Measurements from ENCODE around the gene DMXL2. TPM values are rescaled to one million over a fixed set of nuclear protein-coding genes. Genes with fewer than 3 reads are reported as not detected.
"Not testable (repeated sequence)": the region's sequence is repeated elsewhere in the genome, so short reads cannot be mapped to it uniquely, and the experiment has no call there.

Gene DMXL2, protein sequence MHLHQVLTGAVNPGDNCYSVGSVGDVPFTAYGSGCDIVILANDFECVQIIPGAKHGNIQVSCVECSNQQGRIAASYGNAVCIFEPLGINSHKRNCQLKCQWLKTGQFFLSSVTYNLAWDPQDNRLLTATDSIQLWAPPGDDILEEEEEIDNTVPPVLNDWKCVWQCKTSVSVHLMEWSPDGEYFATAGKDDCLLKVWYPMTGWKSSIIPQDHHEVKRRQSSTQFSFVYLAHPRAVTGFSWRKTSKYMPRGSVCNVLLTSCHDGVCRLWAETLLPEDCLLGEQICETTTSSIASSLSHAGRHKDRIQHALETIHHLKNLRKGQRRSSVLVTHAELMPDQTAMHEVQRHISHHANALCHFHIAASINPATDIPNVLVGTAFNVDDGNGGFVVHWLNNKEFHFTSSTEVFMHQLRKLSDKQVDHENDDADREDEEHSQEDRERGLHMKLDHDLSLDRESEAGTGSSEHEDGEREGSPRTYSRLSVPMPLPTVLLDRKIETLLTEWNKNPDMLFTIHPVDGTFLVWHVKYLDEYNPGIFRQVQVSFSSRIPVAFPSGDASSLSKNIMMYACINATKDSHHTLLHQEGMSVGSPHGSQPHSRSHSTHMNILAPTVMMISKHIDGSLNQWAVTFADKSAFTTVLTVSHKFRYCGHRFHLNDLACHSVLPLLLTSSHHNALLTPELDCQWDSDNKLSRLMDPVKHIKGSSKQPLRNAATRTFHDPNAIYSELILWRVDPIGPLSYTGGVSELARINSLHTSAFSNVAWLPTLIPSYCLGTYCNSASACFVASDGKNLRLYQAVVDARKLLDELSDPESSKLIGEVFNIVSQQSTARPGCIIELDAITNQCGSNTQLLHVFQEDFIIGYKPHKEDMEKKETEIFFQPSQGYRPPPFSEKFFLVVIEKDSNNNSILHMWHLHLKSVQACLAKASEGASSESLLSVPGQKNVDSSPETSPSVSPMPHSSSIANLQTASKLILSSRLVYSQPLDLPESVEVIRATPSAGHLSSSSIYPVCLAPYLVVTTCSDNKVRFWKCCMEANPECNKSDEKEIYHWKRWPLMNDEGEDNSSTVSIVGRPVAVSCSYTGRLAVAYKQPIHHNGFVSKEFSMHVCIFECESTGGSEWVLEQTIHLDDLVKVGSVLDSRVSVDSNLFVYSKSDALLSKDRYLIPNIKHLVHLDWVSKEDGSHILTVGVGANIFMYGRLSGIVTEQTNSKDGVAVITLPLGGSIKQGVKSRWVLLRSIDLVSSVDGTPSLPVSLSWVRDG (N-terminal part only)
- under 1 TPM in 2 of 3 donors, not detected in 1; 0.06 to 0.47 TPM for polyA plus RNA-seq

- H3K27ac Mint-ChIP-seq: peak within 1 kb of the TSS in 2 of 6 donors; percentile 51 to 55
- peaks cover 2 to 17% (median 9%) of the 10 kb centered on the region in 3 donors for H3K27me3 Mint-ChIP-seq (ENCODE audit: low read depth in 3 of 3)
- H3K9me3 Mint-ChIP-seq: no peaks in the 10 kb centered on the region
- peak; percentile 39 to 59 (median 50) for DNase-seq
- H3K36me3 Mint-ChIP-seq: no peaks in the 10 kb centered on the region
- H3K4me1 Mint-ChIP-seq: peaks cover 11 to 19% of the 10 kb centered on the region in 2 donors
- peak within 1 kb of the TSS; percentile 61 to 90 (median 84) for H3K4me3 Mint-ChIP-seq
Measured at GRCh38 chr15:51622604-51623370, at the start of gene DMXL2. Gene DMXL2 (minus strand): TSS chr15:51622771. CDS start chr15:51622545, 226 bp downstream.

- Mint-ChIP-seq H3K9me3 (no peaks in the 10 kb centered on the region), H3K4me1 (no peaks in the 10 kb centered on the region), H3K27me3 (ENCODE audit: low read depth in 3 of 3) (peaks cover 2 to 8% (median 3%) of the 10 kb centered on the region in 3 donors), H3K27ac (no peak overlapping the region), H3K36me3 (no peaks in the 10 kb centered on the region), H3K4me3 (no peak overlapping the region)
- DNase-seq: no peak
Measured at GRCh38 chr15:51672155-51672687, 49.6 kb upstream of the DMXL2 start.

GRCh38 chr15:51669381-51669780 lies 46.8 kb upstream of the DMXL2 start:
- H3K9me3 Mint-ChIP-seq: no peaks in the 10 kb centered on the region
- H3K27me3 Mint-ChIP-seq (ENCODE audit: low read depth in 3 of 3): peaks cover 0 to 8% (median 5%) of the 10 kb centered on the region in 3 donors
- no peak overlapping the region for H3K27ac Mint-ChIP-seq
- no peaks in the 10 kb centered on the region for H3K4me1 Mint-ChIP-seq
- no peaks in the 10 kb centered on the region for H3K36me3 Mint-ChIP-seq
- H3K4me3 Mint-ChIP-seq: no peak overlapping the region
- no peak for DNase-seq

- Mint-ChIP-seq H3K9me3 (no peaks in the 10 kb centered on the region), H3K27ac (no peak overlapping the region), H3K4me3 (no peak overlapping the region), H3K36me3 (no peaks in the 10 kb centered on the region), H3K27me3 (ENCODE audit: low read depth in 3 of 3) (peaks cover 0 to 9% (median 5%) of the 10 kb centered on the region in 3 donors), H3K4me1 (no peaks in the 10 kb centered on the region)
- no peak for DNase-seq
Measured at GRCh38 chr15:51668446-51668845, 45.9 kb upstream of the DMXL2 start.

DNA sequence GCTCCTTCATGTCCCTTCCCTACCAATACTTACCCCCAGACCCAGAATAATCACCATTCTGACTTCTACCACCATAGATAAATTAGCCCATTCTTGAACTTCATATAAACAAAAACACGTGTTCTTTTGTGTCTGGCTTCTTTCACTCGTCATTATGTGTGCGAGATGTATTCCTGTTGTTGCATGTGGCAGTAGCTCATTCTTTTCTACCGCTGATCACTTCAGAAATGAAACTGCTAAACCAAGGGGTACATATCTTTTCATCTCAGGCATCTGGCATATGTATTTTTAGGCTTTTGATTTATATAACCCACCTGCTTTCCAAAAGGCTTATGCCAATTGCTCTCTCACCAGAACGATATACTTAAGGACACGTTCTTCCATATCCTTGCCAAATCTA lies 44.9 kb upstream of the DMXL2 start:
- Mint-ChIP-seq H3K4me1 (no peaks in the 10 kb centered on the region), H3K4me3 (no peak overlapping the region), H3K27ac (no peak overlapping the region), H3K36me3 (no peaks in the 10 kb centered on the region), H3K9me3 (no peaks in the 10 kb centered on the region), H3K27me3 (ENCODE audit: low read depth in 3 of 3) (peaks cover 0 to 9% (median 9%) of the 10 kb centered on the region in 3 donors)
- no peak for DNase-seq

- no peak overlapping the region for H3K4me3 Mint-ChIP-seq
- DNase-seq: no peak
- no peaks in the 10 kb centered on the region for H3K9me3 Mint-ChIP-seq
- peaks cover 5 to 13% (median 8%) of the 10 kb centered on the region in 3 donors for H3K27me3 Mint-ChIP-seq (ENCODE audit: low read depth in 3 of 3)
- no peaks in the 10 kb centered on the region for H3K4me1 Mint-ChIP-seq
- no peak overlapping the region for H3K27ac Mint-ChIP-seq
- H3K36me3 Mint-ChIP-seq: no peaks in the 10 kb centered on the region
Measured at GRCh38 chr15:51661072-51661471, 38.5 kb upstream of the DMXL2 start.

DNA sequence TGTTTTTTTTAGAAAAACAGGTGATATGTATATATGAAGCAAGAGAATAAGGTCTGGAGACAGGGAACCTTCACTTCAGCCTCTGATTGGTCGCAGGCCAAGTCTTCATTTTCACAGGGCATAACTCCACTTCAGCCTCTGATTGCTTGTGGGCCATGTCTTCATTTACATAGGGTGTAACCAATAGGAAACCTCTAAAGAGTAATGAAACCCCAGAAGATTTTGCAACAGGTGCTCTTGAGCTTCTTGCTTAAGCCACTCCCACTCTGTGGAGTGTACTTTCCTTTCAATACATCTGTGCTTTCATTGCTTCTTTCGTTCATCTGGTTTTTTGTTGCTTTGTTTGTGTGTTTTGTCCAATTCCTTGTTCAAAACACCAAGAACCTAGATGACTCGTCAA lies 36.1 kb upstream of the DMXL2 start:
- DNase-seq: no peak
- H3K27me3 Mint-ChIP-seq (ENCODE audit: low read depth in 3 of 3): peaks cover 4 to 13% (median 5%) of the 10 kb centered on the region in 3 donors
- H3K4me1 Mint-ChIP-seq: no peaks in the 10 kb centered on the region
- no peak overlapping the region for H3K27ac Mint-ChIP-seq
- no peak overlapping the region for H3K4me3 Mint-ChIP-seq
- H3K9me3 Mint-ChIP-seq: no peaks in the 10 kb centered on the region
- no peaks in the 10 kb centered on the region for H3K36me3 Mint-ChIP-seq

DNA sequence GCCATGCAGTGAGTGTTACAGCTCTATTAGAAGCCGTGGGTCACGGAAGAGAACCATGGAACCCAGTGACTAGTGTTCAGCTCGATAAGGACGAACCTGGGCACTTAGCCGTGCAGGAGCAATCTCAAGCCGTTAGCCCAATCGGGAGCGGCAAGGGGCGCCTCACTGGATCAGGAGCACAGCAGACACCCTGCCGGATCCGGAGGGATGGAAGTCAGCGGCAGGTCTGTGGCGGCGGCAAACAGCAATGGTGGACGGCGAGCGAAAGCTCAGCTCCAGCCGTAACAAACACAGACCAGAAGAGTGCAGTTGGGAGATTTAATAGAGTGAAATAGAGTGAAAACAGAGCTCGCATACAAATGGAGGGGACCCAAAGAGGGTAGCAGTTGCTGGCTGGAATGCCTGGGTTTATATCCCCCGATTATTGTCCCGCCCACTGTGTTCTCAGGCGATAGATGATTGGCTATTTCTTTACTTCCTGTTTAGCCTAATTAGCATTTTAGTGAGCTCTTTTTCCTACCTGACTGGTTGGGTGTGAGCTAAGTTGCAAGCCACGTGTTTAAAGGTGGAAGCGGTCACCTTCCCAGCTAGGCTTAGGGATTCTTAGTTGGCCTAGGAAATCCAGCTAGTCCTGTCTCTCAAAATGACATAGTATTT lies 33.0 kb upstream of the DMXL2 start:
- not testable (repeated sequence) for H3K27ac Mint-ChIP-seq; H3K4me3 Mint-ChIP-seq; H3K9me3 Mint-ChIP-seq; H3K36me3 Mint-ChIP-seq; DNase-seq; H3K27me3 Mint-ChIP-seq (ENCODE audit: low read depth in 3 of 3); H3K4me1 Mint-ChIP-seq

DNA sequence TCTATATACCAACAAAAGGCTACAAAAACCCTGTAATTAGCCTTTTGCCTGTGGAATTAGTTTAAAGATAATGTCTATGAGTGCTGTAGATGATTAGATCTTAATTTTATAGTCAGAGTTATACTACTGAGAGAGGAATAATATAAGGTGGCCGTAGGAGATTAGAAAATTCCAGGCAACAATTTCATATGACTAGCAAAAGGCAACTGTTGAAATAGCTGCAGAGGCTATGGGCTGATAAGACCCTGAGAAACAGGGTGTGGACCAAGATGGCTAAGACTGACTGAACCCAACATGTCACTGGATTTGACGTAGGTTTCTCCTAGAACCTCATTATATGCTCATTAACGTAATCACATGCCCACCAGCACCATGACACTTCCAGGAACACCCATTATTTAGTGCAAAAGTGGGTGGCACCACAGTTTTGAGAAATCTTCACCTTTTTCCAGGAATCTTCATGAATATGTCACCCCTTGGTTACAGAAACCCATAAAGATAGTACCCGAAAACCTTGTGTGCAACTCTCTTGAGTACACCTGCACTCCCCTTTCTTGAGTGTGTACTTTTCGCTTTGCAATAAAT lies 29.6 kb upstream of the DMXL2 start:
- DNase-seq: no peak
- Mint-ChIP-seq H3K27ac (no peak overlapping the region), H3K4me3 (no peak overlapping the region), H3K9me3 (no peaks in the 10 kb centered on the region), H3K27me3 (ENCODE audit: low read depth in 3 of 3) (peaks cover 2 to 5% (median 3%) of the 10 kb centered on the region in 3 donors), H3K36me3 (no peaks in the 10 kb centered on the region), H3K4me1 (no peaks in the 10 kb centered on the region)

- DNase-seq: peak; percentile 51 to 64 (median 55)
- Mint-ChIP-seq H3K36me3 (no peaks in the 10 kb centered on the region), H3K4me3 (no peak overlapping the region), H3K27ac (no peak overlapping the region), H3K9me3 (no peaks in the 10 kb centered on the region), H3K27me3 (ENCODE audit: low read depth in 3 of 3) (peaks cover 0 to 4% (median 3%) of the 10 kb centered on the region in 3 donors), H3K4me1 (no peaks in the 10 kb centered on the region)
Measured at GRCh38 chr15:51649659-51650521, 27.3 kb upstream of the DMXL2 start.

GRCh38 chr15:51648643-51649042 lies 26.1 kb upstream of the DMXL2 start:
- not testable (repeated sequence) for H3K27me3 Mint-ChIP-seq (ENCODE audit: low read depth in 3 of 3); H3K4me1 Mint-ChIP-seq; H3K4me3 Mint-ChIP-seq; H3K9me3 Mint-ChIP-seq; H3K27ac Mint-ChIP-seq; H3K36me3 Mint-ChIP-seq; DNase-seq

Measured in immature natural killer cell (primary cell).